Right lobe of liver (tissue), 4 donors: ENCODE data around the gene ITGAD.
A peak's percentile ranks its signal among the peaks of the same experiment; 100 is the strongest.

Source experiments
- POLR2A ChIP-seq: fragments of 450-650 bp; IDR thresholded peaks from one replicate; pipeline ENCODE4 v1.6.1; 2017; ENCODE audit warnings: antibody characterized with exemption, mild to moderate bottlenecking
- TF ChIP-seq, protein P1 (sequence below), 4 donors: fragments of 200-600 bp in 3 of 4; fragments of 450-650 bp in 1 of 4; IDR thresholded peaks; one replicate each; pipeline versions ENCODE4 v1.5.1 to v1.8.0; 2016 to 2022; ENCODE audit warnings: antibody characterized with exemption in 4 of 4, mild to moderate bottlenecking in 2 of 4
- donor health status: DM: no; HTN: no; CAD: no.
- donor health status: DM: no; HTN: no; CAD: no.
- donor health status: DM: no; HTN: yes; CAD: no.

DNA sequence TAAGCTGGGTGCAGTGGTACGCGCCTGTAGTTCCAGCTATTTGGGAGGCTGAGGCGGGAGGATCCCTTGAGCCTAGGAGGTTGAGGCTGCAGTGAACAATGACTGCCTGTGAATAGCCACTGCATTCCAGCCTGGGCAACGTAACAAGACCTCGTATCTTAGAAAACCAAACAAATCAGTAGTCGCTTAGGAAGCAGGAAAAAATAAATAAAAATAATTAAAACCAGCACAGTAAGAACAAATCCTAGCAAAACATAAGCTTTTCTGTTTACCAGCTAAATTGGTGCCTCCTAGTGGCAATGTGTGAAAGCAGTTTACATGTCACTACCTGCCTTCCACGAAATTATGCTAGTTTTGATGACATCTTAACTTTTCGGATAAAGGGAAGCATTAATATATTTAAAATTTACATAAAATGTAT, 67.5 kb downstream of the ITGAD start:
- TF ChIP-seq, protein P1, sequence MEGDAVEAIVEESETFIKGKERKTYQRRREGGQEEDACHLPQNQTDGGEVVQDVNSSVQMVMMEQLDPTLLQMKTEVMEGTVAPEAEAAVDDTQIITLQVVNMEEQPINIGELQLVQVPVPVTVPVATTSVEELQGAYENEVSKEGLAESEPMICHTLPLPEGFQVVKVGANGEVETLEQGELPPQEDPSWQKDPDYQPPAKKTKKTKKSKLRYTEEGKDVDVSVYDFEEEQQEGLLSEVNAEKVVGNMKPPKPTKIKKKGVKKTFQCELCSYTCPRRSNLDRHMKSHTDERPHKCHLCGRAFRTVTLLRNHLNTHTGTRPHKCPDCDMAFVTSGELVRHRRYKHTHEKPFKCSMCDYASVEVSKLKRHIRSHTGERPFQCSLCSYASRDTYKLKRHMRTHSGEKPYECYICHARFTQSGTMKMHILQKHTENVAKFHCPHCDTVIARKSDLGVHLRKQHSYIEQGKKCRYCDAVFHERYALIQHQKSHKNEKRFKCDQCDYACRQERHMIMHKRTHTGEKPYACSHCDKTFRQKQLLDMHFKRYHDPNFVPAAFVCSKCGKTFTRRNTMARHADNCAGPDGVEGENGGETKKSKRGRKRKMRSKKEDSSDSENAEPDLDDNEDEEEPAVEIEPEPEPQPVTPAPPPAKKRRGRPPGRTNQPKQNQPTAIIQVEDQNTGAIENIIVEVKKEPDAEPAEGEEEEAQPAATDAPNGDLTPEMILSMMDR (IDR thresholded peaks at IDR 0.05): peak; percentile 35 to 55 (median 51)
- no peak for TF ChIP-seq POLR2A
